Fibroblast of pulmonary artery (primary cell): Measurements from ENCODE around the gene XRN1.

Experiments used
- DNase-seq: peaks from one replicate; pipeline ENCODE4 v3.0.0-alpha.2; 2010; ENCODE audit warnings: low read depth
- H3K4me3 ChIP-seq: replicated peaks from 2 replicates; pipeline ENCODE4 v1.5.1; 2011; ENCODE audit warnings: low read depth, mild to moderate bottlenecking, control low read depth, low read length, moderate library complexity
- TF ChIP-seq, protein P1 (sequence below): IDR thresholded peaks from 2 replicates; pipeline ENCODE4 v1.5.1; 2011; ENCODE audit warnings: mild to moderate bottlenecking, control low read depth, low read length, inconsistent platforms; ENCODE audit errors: missing control alignments

The XRN1 gene, protein sequence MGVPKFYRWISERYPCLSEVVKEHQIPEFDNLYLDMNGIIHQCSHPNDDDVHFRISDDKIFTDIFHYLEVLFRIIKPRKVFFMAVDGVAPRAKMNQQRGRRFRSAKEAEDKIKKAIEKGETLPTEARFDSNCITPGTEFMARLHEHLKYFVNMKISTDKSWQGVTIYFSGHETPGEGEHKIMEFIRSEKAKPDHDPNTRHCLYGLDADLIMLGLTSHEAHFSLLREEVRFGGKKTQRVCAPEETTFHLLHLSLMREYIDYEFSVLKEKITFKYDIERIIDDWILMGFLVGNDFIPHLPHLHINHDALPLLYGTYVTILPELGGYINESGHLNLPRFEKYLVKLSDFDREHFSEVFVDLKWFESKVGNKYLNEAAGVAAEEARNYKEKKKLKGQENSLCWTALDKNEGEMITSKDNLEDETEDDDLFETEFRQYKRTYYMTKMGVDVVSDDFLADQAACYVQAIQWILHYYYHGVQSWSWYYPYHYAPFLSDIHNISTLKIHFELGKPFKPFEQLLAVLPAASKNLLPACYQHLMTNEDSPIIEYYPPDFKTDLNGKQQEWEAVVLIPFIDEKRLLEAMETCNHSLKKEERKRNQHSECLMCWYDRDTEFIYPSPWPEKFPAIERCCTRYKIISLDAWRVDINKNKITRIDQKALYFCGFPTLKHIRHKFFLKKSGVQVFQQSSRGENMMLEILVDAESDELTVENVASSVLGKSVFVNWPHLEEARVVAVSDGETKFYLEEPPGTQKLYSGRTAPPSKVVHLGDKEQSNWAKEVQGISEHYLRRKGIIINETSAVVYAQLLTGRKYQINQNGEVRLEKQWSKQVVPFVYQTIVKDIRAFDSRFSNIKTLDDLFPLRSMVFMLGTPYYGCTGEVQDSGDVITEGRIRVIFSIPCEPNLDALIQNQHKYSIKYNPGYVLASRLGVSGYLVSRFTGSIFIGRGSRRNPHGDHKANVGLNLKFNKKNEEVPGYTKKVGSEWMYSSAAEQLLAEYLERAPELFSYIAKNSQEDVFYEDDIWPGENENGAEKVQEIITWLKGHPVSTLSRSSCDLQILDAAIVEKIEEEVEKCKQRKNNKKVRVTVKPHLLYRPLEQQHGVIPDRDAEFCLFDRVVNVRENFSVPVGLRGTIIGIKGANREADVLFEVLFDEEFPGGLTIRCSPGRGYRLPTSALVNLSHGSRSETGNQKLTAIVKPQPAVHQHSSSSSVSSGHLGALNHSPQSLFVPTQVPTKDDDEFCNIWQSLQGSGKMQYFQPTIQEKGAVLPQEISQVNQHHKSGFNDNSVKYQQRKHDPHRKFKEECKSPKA (N-terminal part only)

DNA sequence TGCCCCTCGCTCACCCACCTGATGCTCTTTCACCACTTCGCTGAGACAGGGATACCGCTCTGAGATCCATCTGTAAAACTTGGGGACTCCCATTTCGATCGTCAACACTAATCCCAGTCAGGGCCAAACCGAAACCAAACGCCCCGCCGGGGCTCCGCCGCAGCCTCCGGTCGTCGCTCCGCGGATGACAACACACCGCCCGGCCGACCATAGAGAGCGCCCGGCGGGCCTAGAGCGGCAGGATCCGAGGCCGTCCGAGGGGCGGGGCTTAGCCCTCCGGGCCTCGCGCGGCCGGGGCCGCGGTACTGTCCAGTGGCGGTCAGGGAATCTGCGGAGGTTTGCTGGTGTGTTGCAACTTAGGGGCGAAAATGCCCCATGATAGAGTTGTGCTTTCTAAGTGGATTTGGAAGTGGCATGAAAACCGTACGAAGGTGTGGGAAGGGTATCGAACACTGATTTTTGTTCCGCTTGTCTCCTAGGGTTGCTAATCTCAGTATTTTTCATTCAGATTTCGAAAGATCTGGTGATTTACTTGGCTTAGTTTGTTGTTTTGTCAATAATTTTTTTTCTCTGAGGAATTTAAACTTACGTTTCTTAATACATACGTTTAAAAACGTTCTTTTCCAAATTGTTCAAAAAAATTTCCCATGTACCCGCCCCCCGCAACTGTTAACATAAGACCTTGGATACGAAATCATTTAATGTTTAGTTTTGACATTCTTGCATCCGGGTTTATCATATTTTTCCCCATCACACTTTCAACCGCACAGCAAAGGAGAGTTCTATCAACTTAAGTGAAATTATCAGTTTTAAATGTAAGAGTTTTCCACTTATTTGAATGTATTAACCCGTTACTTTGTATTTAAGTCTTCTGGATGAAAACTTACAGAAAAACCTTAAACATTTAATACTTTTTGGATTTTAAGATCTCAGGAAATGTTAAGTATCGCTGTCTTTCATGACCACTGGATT lies at the start of gene XRN1:
XRN1 (minus strand) TSS at position 186 of the 972 bp plus-strand sequence; CDS start at position 93, 93 bp downstream.
- H3K4me3 ChIP-seq = peak within 1 kb of the TSS; percentile 97
- peak; percentile 97 for DNase-seq
- TF ChIP-seq, protein P1, sequence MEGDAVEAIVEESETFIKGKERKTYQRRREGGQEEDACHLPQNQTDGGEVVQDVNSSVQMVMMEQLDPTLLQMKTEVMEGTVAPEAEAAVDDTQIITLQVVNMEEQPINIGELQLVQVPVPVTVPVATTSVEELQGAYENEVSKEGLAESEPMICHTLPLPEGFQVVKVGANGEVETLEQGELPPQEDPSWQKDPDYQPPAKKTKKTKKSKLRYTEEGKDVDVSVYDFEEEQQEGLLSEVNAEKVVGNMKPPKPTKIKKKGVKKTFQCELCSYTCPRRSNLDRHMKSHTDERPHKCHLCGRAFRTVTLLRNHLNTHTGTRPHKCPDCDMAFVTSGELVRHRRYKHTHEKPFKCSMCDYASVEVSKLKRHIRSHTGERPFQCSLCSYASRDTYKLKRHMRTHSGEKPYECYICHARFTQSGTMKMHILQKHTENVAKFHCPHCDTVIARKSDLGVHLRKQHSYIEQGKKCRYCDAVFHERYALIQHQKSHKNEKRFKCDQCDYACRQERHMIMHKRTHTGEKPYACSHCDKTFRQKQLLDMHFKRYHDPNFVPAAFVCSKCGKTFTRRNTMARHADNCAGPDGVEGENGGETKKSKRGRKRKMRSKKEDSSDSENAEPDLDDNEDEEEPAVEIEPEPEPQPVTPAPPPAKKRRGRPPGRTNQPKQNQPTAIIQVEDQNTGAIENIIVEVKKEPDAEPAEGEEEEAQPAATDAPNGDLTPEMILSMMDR = no peak

GRCh38 chr3:142495103-142495502 lies 47.3 kb upstream of the XRN1 start:
- H3K4me3 ChIP-seq = no peak overlapping the region
- no peak for DNase-seq
- TF ChIP-seq, protein P1 = no peak

DNA sequence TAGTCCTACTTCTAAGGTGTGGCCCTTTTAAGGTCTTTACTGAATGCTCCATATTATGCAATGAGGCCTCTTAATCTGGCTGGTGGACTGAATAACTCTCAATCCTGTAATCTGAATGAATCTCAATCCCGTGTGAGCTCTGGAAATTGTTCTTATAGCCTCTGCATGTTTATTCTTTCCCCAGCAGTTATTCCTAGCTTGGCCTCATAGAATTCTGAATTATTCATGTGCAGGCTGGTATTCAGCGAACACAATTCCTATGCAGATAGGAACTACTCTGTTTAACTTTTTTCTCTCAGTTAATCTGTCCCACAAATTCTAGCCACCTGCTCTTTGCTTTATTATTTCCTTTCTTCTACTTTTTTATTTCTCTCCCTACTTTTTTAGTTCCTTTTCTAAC lies 44.3 kb upstream of the XRN1 start:
- TF ChIP-seq, protein P1 = no peak
- no peak overlapping the region for H3K4me3 ChIP-seq
- no peak for DNase-seq

- TF ChIP-seq, protein P1 = no peak
- no peak for DNase-seq
- H3K4me3 ChIP-seq = no peak overlapping the region
These were observed 41.9 kb upstream of the XRN1 start for GRCh38 chr3:142489572-142490323.

DNA sequence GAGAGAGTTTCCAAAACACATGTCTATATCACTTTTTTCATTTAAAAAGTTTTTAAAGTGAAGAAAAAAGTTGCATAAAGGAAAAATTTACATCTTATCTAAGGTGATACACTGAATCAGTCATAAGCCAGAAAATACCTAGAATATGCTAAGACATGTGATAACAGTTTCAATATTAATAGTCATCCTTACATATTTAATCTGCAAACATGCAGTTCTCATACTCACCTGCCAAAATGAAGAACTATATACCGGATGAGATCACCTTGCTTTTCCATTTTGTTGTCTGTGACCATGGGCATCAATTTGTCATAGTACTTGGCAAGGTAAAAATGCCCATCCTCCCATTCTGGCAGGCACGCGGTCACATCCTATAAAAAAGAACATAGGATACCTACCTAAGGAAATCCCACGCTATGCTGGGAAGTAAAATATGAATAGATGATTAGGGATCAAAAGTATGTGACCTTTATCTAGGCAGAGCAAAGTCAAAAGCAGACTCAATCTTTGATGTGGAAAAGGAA lies 37.1 kb upstream of the XRN1 start:
- TF ChIP-seq, protein P1 = no peak
- no peak overlapping the region for H3K4me3 ChIP-seq
- no peak for DNase-seq
